Hematopoietic multipotent progenitor cell treated with erythropoietin and hydrocortisone succinate and interleukin-3 and kit ligand, for 4 days (in vitro differentiated cells): ENCODE measurements around the gene CNGA4.
"Not testable (repeated sequence)": the region's sequence is repeated elsewhere in the genome, so short reads cannot be mapped to it uniquely, and the experiment has no call there.

Experiments
- DNase-seq: peaks from one replicate; pipeline ENCODE4 v3.0.0-alpha.2; 2015

CNGA4 gene

DNA sequence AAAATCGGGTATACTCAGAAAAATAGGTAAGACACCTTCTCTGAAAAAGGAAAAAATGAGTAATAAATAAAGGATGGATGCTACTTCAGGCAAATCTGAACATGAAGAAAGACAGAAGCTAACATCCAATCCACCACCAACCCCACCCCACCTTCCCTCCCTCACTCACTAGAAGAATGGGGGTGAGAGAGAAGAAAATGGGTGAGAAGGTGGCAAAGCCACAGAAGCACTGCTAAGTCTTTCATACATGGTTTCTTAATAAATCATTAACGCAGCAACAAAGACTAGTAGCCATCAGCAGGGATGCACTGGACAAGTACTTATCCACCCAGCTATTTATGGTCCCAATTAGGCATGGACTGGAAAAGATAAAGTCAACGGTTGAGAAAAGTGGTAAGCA, 10.4 kb upstream of the CNGA4 start:
- no peak for DNase-seq

DNA sequence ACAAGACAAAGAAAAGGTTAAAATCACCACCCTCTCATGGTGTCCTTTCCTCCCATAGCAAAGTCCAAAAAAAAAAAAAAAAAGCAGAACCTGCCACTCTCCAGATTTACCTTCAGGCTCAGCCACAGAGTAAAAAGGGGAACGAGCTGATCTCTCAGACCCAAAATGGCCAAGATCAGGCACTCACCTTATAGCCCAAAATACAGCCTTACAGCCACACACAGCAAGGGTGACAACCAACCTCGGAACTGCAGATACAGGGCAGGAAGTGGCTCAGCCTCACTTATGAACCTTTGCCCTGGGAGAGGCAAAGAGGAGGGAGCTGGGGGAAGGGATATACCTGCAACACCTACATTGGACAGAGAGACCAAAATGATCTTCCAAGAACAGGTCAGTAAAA, 9.0 kb upstream of the CNGA4 start:
- no peak for DNase-seq

DNA sequence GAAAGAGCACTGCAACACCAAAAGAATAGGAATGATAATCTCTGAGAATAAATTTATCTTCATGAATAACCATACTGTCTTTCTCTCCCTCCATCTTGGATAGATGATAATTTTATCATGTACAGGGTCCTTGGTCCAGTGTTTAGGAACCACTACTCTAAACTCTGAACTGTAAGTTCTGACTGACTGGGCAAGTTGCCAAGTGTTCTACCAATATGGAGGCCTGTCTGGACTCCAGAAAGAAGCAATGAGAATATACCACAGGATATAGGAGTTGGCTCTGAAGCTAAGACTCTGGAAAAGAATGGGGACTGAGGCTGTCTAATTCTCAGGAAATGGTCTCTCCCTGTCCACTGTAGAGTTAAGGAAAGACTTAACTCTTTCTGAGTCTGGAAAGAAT, 6.0 kb upstream of the CNGA4 start:
- DNase-seq, result no peak

DNA sequence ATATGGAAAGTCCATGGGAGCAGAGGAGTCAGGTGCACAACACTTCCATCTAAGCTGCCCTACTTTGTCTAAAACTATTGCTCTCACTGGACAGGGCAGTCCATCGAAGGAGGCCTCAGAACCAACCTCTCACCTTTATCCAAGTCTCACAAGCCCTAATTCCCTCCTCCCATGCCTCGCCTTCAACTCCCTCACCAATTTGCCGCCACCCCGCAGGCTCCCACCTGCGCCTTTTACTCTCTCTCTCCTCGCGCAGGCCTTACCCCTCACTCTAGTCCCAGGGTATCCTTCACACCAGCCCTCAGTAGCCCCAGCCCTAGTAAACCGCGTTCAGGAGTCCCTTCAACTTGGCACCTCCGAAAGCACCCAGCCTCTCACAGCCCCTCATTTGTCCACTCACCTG, 4.9 kb upstream of the CNGA4 start:
- DNase-seq, result no peak

DNA sequence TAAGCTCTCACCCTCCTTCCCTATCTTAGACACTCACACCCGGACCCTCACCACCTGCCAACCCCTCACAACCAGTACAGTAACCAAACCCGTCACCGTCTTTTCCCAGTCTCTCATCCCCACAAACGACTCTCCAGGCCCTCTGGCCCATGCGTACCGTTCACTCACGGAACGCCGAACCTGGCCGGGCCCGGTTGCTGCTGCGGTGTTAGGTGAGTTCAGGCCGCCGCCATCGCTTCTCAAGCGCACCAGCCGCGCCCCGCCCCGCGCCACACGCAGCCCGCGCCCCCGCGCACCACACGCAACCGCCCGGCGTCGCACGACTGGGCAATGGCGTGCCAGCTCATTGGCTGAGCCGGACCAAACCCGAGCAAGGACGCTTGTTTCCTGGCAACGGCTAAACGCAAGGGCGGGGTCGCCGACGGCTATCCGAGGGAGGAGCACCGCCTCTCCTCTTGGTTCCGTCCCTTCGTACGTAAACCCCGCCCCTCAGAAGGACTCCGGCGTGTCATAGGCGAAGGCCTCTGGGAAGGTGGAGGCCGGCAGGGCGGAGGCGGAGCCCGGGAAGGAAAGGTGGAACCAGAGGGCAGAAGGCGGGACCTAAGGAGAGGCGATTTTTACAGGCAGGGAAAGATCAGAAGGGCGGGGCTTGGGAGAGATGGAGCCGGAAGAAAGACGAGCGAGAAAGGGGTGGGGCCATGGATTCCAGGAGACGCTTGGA, 4.3 kb upstream of the CNGA4 start, which contains the start of gene FHIP1B:
Gene FHIP1B, minus strand, starts transcription at position 250 of the 721 bp plus-strand sequence. CDS start 10,120 bp downstream, outside the sequence.
- peak; percentile 100 for DNase-seq

DNA sequence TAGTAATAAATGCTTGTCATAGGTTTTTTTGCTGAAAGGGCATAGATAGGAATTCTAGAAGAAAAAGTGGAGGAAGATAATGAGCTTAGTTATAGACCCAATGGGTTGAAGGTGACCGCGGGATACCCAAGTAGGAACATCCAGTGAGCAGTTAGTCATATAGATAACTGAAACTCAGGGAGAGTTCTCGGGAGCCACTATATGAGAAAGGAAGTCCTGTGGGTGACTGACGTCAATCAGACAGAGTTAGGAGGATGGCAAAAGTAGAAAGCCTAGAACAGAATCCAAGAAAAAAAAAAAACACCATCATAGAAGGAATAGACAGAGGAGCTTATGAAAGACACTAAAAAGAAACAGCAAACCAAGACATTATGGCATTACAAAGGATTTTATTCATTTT, 1.6 kb upstream of the CNGA4 start:
- no peak for DNase-seq

DNA sequence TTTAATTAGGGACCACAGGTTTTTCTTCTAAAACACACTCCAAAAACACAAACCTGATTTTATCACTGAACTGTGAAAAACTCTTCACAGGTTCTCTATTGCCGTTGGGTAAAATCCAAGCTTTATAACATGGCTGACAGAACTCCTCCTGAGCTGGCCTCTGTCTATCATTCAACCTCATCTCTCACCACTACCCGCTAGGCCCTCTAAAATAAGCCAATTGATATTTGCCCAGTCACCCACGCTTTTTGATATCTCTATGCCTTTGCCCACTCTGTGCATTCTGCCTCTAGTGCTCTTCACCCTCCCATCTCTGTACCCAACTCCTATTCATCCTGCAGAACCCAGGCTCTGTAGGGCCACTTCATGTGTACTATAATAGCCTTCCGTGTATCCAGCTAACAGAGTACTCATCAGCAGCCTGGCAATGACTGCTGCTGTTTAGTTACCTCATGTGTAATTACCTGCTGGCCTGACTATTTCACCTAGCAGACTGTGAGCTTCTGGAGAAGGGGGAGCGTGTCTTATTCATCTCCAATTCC, 1.1 kb upstream of the CNGA4 start:
- DNase-seq, result peak; percentile 63

DNA sequence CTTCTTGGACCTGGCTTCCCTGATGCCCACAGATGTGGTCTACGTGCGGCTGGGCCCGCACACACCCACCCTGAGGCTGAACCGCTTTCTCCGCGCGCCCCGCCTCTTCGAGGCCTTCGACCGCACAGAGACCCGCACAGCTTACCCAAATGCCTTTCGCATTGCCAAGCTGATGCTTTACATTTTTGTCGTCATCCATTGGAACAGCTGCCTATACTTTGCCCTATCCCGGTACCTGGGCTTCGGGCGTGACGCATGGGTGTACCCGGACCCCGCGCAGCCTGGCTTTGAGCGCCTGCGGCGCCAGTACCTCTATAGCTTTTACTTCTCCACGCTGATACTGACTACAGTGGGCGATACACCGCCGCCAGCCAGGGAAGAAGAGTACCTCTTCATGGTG, 1.2 kb downstream of the CNGA4 start:
- no peak for DNase-seq

DNA sequence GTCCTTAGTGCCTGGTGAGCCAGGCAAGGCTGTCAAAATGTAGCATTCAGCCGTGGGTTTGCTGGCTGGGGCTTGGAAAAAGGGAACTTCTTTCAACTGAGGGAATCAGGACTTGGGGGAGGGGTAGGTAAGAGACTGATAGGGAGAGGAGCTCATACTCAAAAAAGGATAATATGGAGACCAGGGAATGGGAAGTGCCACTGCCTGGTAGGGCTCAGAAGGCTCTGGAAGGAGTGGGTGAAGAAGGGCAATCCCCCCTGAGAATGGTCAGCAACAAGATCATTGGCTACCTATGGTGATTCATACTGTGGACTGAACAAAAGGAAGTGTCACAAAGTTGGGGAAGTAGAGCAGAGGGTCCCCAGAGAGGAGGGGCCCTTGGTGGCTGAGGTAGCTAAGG, 1.9 kb downstream of the CNGA4 start:
- no peak for DNase-seq

DNA sequence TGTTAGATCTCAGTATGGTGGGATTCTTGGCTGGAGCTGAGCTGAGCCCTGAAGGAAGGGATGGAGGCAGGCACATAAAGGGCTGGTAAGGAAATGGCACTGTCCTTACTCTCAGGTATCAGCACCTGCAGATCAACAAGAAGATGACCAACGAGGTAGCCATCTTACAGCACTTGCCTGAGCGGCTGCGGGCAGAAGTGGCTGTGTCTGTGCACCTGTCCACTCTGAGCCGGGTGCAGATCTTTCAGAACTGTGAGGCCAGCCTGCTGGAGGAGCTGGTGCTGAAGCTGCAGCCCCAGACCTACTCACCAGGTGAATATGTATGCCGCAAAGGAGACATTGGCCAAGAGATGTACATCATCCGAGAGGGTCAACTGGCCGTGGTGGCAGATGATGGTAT, 2.4 kb downstream of the CNGA4 start:
- no peak for DNase-seq

DNA sequence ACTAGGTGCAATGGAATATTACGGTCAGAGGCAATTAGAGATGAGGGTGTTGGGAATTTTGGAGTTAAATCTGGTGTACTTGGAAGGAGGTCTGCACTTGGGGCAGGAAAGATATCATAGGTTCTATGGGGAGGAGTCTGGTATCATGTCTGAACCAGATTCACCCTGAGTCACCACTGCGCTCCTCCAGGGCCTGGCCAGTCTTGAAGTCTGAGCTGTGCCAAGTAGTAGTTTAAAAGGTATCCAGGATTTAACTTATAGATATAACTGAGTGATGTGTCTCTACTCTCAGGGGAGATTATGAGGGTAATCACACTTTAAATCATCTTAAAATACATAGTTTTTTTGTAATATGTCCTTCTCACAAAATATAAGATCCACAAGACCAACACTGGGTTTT, 6.6 kb downstream of the CNGA4 start:
- DNase-seq, result no peak

DNA sequence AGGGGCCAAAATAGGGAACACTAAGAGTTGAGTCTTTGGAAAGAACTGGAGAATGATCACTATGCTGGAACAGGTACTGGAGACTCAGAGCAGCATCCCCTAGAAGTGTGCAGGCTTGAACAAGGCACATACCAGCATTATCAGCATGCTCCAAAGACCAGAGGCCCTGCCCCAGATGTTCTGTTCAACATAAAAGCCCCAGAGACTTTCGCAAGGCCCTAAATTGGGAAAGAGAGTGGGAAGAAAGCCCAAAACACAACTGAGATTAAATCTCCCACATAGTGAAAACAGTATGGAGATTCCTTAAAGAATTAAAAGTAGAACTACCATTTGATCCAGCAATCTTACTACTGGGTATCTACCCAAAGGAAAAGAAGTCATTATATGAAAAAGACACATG, 9.4 kb downstream of the CNGA4 start:
- DNase-seq, result no peak

DNA sequence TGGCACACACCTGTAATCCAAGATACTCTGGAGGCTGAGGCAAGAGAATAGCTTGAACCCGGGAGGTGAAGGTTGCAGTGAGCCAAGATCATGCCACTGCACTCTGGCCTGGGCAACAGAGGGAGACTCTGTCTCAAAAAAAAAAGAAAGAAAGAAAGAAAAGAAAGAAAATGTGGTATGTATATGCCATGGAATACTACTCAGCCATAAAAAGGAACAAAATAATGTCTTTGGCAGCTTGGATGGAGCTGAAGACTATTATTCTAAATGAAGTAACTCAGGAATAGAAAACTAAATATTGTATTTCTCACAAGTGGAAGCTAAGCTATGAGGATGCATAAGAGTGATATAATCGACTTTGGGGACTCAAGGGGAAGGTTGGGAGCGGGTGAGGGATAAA, 10.0 kb downstream of the CNGA4 start:
- DNase-seq, result not testable (repeated sequence)

DNA sequence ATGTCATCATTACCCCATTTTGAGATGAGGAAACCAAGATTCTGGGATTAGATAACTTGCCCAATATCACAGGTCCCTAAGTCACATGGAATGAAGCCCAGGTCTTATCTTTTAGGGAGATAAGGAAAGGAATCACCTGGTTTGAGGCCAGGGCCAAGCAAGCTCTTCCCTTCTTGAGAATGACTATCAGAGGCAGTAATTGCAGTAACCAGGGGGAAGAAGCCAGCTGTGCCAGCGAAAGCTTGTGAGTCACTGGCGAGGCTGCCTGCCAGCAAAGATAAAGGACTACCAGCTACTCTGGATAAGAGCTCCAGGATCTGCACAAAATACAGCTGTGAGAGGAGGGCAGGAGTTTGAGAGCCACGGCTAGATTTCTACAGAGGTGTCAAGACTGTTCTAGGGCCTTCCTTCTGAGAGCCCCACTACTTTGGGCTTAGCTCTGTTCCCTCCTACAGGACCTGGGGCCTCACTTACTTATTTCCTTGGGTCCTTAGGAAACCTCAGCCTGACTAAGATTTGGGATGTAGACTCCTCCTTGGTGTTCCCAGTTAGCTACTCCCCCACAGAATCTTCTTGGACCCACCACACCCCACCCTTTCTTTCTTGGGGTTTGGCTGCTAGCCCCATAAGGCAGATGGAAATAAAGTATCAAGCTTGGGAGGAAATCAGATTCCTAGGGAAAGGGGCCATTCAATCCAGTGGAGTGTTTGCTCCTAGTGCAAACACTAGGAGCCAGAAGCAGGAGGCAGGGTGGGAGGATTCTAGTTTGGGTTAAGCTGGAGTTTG, 11.1 kb downstream of the CNGA4 start:
- DNase-seq, result peak; percentile 96

DNA sequence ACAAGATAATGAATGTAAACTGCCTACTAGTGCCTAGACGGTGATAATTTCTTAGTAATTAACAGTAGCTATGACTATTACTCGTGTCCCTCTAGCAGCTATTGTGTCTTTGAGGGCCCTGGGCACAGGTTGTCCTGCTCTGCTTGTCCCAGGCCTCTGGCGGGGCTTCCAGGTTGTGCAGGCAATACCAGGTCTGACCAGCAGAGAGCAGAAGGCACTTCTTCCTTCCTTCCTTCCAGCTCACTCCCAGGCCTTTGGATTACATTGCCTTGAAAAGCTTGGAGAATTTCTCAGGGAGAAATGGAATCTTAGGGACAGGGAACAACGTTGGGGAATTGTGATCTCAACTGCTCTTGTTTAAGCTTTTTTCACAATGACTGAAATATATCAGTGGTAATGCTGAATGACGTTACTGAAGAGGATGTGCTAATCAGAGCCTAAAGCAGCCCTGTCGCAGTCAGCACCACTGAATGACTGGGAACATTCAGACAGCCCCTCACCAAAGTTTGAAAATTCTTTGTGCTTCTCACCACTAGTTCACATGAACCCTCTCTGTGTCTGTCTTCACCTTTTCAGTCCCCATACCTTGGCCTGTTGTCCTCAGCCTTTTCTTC, 12.3 kb downstream of the CNGA4 start:
- DNase-seq, result peak; percentile 60

DNA sequence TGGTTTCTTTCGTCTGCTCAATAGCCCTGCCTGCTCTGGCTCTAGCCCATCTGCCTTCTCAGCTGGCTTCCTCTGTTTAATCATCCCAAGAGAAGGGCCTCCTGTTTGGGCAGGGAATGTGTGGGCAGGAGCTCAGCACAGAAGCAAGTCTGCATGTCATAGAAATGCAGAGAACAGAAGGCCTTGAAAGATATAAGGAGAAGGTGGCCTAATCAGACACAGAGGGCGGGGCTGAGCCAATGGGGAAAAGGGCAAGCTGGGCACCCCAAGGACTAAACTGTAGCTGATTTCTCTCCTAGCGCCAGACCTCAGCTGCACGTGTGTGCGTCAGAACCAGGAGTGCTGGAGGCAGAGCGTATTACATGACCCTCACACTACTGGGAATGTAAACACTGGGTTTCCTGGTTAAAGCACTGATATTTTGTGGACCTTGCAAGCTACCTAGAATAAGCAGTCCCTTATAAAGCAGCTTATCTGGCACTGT, 13.1 kb downstream of the CNGA4 start:
- DNase-seq, result peak; percentile 94

DNA sequence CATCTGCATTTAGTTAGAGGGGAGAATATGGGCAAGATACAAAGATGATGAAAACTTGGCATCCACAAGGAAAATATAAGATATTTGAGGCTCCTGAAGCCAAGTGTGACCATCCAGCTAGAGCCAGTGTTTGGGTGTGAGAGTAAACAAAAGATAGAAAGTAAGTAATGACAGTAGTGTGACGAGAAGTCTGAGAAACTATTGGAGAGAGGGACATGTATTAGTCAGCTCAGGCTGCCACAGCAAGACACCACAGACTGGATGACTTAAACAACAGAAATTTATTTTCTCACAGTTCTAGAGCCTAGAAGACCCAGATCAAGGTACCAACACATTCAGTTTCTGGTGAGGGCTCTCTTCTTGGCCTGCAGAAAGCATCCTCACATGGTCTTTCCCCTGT, 14.3 kb downstream of the CNGA4 start:
- DNase-seq, result no peak

DNA sequence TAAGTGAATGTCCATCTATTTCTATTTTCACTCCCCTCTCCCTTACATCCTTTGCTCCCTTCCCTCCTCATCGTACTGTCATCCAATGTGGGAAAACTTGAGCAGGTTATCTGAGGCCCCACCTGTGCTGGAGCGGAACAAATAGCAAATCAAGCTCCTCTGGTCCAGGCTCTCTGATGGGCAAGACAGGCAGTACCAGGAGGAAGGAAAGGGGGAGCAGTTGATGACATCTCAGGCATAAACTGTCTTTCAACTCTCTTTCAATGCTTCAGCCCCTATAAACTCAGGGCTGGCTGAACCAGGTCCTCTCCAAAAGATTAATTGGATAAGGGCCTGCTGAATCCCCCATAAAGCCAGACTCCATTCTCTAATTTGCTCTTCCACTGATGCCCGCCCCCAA, 19.3 kb downstream of the CNGA4 start:
- DNase-seq, result no peak

DNA sequence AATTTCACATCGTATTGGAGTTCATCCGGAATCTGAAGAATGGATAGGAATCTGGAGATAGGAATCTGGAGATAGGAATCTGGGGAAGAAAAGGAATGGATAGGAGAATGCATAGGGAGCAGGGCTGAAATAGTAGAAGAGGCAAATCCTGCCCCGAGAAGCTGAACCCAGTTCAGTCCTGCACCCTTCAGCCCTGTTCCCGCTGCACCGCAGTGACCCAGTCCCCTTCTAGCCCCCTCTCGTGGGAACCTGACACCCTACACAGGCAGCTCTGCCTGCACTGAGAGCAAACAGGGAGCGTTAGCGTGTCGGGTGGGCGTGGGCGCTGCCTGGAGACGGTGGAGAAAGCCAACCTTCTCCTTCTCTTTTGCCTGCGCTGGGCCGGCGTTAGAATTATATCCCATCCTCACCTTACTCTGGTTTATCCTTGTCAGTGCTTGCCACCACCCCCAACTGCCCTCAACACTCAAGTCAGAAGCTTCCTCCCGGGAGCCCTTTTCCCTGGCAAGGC, 19.7 kb downstream of the CNGA4 start:
- no peak for DNase-seq

DNA sequence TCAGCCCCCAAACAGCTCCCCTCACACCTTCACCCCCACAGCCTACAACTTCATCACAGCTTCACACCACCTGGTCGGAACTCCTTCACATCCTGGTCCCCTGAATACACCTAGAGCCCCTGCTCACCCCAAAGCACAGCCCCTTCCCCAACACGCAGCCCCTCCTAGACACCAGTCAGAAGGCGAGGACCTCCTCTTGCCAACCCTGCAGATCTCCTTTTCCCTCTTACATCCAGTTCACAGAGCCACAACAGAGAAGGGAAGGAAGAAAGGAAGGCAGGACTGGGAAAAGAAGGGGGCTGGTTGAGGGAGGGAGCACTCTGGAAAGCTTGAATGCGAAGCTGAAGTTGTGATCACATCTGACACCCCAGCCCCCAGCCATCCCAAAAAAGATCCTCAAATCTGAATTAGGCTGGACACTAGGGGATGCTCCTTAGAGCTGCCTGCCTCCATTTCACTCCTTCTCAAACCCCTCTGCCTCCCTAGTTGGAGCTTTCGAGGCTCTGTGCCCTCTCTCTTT, 21.4 kb downstream of the CNGA4 start:
- no peak for DNase-seq

DNA sequence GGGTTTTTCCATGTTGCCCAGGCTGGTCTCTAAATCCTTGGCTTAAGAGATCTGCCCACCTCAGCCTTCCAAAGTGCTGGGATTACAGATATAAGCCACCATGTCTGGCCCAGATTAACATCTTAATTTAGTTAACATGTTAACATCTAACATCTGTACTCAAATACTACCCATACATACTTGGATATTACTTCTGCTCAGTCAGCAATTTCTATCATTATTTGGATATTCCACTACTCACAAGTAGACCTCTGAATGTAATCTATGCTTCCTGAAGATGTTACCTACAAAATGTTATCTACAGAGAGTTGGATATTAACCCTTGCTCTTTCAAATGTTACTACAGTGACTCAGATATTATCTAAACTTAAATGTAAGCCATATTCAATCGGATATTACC, 24.8 kb downstream of the CNGA4 start:
- DNase-seq, result no peak

DNA sequence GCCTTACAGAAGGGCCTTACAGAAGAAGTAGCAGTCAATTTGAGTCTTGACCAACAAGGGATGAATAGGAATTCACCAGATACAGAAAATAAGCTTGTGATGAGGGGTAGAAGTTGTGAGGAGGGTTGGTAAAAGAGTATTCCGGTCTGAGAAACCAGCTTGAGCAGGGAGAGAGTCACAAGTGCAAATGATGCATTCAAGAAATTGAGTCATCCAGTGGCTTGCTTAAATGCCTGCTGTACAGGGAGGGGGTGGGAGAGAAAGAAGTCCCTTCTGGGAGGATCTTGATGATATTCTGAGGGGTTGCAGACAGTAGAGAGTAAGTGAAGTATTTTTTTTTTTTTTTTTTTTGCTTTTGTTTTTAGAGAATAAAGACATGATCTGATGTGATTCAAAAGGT, 29.9 kb downstream of the CNGA4 start:
- no peak for DNase-seq

DNA sequence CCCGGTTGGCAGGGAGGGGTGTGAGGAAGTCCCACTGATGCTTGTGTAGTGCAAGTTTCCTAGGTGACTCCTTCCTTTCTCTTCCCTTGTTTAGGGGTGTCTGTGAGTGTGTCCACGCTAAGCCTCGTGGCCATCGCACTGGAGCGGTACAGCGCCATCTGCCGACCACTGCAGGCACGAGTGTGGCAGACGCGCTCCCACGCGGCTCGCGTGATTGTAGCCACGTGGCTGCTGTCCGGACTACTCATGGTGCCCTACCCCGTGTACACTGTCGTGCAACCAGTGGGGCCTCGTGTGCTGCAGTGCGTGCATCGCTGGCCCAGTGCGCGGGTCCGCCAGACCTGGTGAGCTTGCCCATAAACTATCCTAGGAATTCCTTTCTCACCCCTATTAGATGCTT, 31.1 kb downstream of the CNGA4 start:
- no peak for DNase-seq
